ENCODE results near the gene SMARCA2. TPM values are rescaled to one million over a fixed set of nuclear protein-coding genes. Genes with fewer than 3 reads are reported as not detected.

SMARCA2 gene
- total RNA-seq, 1 donor from 2014 or later, result 238 TPM

DNA sequence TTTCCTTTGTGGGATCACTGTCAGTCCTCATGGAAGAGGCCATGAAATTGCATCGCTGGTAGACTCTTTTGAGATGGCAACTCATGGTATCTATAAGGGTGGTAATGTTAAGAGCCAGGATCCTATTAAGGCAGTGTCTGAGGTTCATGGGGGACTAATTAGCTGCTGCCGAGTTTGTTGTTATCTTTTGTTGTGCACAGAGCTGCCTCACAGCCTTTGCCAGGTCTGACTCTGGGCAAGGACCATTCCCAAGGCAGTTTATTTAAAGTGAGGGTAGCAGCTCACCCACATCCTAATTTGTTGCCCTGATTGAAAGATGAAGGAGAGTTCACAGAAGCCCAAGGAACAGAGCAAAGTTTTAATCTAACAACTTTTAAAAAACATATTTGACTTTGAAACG is 7.9 kb downstream of the SMARCA2 start:
- intact Hi-C loops (cut with micrococcal nuclease), result no loop called here
- H3K27me3 Mint-ChIP-seq, result no peaks in the 10 kb centered on the region
- H3K27ac Mint-ChIP-seq, result no peak overlapping the region
- ATAC-seq (ENCODE audit: low read depth) (no peak), DNase-seq (no peak)
- peaks cover 90% of the 10 kb centered on the region for H3K4me1 Mint-ChIP-seq
- TF ChIP-seq, protein P1, sequence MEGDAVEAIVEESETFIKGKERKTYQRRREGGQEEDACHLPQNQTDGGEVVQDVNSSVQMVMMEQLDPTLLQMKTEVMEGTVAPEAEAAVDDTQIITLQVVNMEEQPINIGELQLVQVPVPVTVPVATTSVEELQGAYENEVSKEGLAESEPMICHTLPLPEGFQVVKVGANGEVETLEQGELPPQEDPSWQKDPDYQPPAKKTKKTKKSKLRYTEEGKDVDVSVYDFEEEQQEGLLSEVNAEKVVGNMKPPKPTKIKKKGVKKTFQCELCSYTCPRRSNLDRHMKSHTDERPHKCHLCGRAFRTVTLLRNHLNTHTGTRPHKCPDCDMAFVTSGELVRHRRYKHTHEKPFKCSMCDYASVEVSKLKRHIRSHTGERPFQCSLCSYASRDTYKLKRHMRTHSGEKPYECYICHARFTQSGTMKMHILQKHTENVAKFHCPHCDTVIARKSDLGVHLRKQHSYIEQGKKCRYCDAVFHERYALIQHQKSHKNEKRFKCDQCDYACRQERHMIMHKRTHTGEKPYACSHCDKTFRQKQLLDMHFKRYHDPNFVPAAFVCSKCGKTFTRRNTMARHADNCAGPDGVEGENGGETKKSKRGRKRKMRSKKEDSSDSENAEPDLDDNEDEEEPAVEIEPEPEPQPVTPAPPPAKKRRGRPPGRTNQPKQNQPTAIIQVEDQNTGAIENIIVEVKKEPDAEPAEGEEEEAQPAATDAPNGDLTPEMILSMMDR (IDR thresholded peaks at IDR 0.05), result no peak
- peak overlapping the region; percentile 28 for H3K4me3 Mint-ChIP-seq
- peaks cover 12% of the 10 kb centered on the region for H3K36me3 Mint-ChIP-seq (ENCODE audit: low read depth)
- no peaks in the 10 kb centered on the region for H3K9me3 Mint-ChIP-seq
- POLR2A ChIA-PET, result interaction anchor here (1.5 kb wide), 1 partner anchor 31 kb away, joined by 3 read pairs; no protein-coding TSS in a partner anchor
- CTCF ChIA-PET, result no interaction called here

DNA sequence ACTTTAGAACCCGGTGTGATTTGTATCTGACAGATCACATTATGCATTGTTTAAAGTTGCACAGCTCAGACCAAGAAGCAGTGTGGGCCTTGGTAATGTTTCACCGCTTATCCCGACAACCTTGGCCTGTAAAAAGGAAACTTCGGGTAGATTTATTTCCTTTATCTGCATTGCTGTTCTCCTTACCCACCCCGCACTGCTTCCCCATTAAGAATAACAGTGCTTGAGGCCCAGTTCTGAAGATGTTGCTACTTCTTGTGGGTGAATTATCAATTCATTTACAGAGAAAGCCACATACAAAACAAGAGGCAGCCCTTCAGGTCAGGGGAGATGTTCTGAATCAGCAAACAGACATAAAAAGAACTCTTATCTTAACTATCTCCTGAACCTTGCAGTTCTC is 8.4 kb downstream of the SMARCA2 start:
- ATAC-seq (ENCODE audit: low read depth) (peak; percentile 27), DNase-seq (no peak)
- no peaks in the 10 kb centered on the region for H3K27me3 Mint-ChIP-seq
- CTCF ChIA-PET, result no interaction called here
- intact Hi-C loops (cut with micrococcal nuclease), result no loop called here
- H3K36me3 Mint-ChIP-seq (ENCODE audit: low read depth), result peaks cover 12% of the 10 kb centered on the region
- POLR2A ChIA-PET, result interaction anchor here (1.5 to 2.1 kb wide), 2 partner anchors 8 to 30 kb away, joined by 3 to 6 read pairs; partner anchors contain the start of gene SMARCA2
- H3K4me3 Mint-ChIP-seq, result peak overlapping the region; percentile 28
- H3K27ac Mint-ChIP-seq, result no peak overlapping the region
- TF ChIP-seq, protein P1 (IDR thresholded peaks at IDR 0.05), result no peak
- H3K4me1 Mint-ChIP-seq, result peaks cover 90% of the 10 kb centered on the region
- H3K9me3 Mint-ChIP-seq, result no peaks in the 10 kb centered on the region

DNA sequence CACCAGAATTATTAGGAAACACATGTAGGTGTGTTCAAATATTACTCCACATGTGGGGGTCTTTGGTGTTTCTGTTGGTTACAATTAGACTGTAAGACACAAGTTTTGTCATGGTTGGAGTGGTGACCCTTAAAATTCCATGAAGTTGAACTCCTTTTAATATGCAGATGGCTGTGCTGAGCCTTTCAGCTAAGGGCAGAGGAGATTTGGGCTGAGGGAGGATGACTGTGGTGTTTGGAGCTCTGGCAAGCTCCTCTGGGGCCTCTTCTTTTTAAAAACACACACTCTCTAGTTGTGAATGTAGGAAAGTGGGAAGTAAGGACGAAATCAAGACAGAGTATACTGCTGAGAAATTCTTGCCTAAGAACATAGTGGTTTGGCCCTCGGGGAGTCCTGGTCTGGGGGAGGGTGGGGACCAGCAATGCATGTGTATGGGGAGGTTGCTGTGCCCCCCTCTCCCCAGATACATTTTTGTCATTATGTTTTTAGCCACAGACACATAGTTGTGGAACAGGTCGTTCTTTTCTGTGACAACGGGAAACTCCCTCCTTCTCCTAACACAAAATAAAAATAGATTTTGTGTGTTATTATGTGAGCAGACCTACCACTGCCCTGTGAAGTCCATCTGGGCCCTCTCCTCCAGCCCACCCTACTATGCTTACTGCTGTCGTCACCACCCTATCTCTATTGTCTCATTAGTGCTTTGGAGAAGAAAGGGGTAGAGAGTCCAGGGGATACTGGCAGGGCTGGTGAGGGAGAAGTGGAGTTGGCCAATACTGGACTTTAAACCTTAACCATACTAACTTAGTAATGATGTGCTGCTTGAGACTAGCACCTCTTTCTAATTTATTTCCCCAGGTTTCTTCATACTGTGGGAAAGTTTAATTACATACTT is 10.0 kb downstream of the SMARCA2 start:
- Mint-ChIP-seq H3K4me1 (peaks cover 88% of the 10 kb centered on the region), H3K4me3 (no peak overlapping the region), H3K9me3 (no peaks in the 10 kb centered on the region), H3K27ac (no peak overlapping the region), H3K36me3 (ENCODE audit: low read depth) (peaks cover 28% of the 10 kb centered on the region), H3K27me3 (no peaks in the 10 kb centered on the region)
- TF ChIP-seq, protein P1 (IDR thresholded peaks at IDR 0.05), result no peak
- DNase-seq, result no peak
- no peak for ATAC-seq (ENCODE audit: low read depth)
- POLR2A ChIA-PET, result interaction anchor here (2.1 kb wide), 1 partner anchor 10 kb away, joined by 6 read pairs; the partner anchor contains the start of gene SMARCA2
- CTCF ChIA-PET, result no interaction called here
- intact Hi-C loops (cut with micrococcal nuclease), result no loop called here

- ChIA-PET POLR2A (interaction anchor here (0.6 to 2.2 kb wide), 4 partner anchors 9 to 1768 kb away, joined by 3 to 10 read pairs (median 4); partner anchors contain the start of gene SMARCA2), CTCF (interaction anchor here (0.9 kb wide), 1 partner anchor 61 kb away, joined by 3 read pairs; no protein-coding TSS in a partner anchor)
- DNase-seq (no peak), ATAC-seq (ENCODE audit: low read depth) (no peak)
- TF ChIP-seq, protein P1 (IDR thresholded peaks at IDR 0.05), result no peak
- Mint-ChIP-seq H3K9me3 (no peaks in the 10 kb centered on the region), H3K36me3 (ENCODE audit: low read depth) (peaks cover 39% of the 10 kb centered on the region), H3K4me3 (no peak overlapping the region), H3K27ac (no peak overlapping the region), H3K4me1 (peaks cover 89% of the 10 kb centered on the region), H3K27me3 (no peaks in the 10 kb centered on the region)
- intact Hi-C loops (cut with micrococcal nuclease), result loop anchor here (1.0 to 2.0 kb wide), 2 partner anchors 8 to 18 kb away; no protein-coding TSS in a partner anchor
Measured at GRCh38 chr9:2026220-2026997, 11.3 kb downstream of the SMARCA2 start.

Data from activated B cell treated with CpG ODN at 0.5 μM for 24 hours (primary cell).